ENCODE measurements around the gene NBPF26. TPM values are rescaled to one million over a fixed set of nuclear protein-coding genes. Genes with fewer than 3 reads are reported as not detected.
A peak's percentile ranks its signal among the peaks of the same experiment; 100 is the strongest.

The NBPF26 gene
- total and polyA plus RNA-seq, 2 of the 8 experiments (the other 6 are each of a cell fraction or from before 2014, with no cell fraction given) = 3.4 to 4.7 TPM

Small RNA genes lying within 50 kb of the gene (small RNA-seq; reads per million reads assigned to genes)
- 2.6 reads per million, percentile 30 among the genes with 10 or more reads in this experiment for gene RNVU1-19 (ENCODE audit: insufficient read depth)

Other genes with a start within 250 kb of the NBPF26 start
- not detected in 2 replicates for gene PPIAL4A, start 165.8 kb downstream of the NBPF26 start, total RNA-seq (2021; fragmentation: NEBNext Ultra II Directional; extraction: Animal tissue kit (Norgen Biotek cat#: 25700))
- gene PPIAL4A, start 165.8 kb downstream of the NBPF26 start, polyA plus RNA-seq (2011; rRNA removed) = not detected in 2 replicates